ENCODE results near the gene ARMC5.

ARMC5 gene

DNA sequence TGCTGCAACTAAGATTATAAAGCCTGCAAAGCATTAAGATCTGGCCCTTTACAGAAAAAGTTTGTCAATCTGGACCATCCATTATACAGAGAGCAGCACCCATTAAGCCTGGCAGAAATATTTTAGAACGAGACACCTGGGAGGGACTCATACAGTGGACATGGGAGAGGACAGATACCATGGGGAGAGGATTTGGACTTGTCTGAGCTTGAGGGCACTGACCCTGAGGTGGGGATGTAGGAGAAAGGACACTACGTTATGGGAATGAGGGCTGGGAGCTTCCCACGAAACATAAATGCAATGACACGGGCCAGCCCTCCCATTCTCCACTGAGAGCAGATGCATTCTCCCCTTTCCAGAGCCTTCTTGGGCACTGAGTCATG, 42.7 kb downstream of the ARMC5 start:
- TF ChIP-seq RAD21 (IDR thresholded peaks at IDR 0.05; ENCODE audit: low read depth) (no peak), FOXM1 (IDR thresholded peaks at IDR 0.05; ENCODE audit: borderline replicate concordance, low read depth) (no peak), CREB1 (IDR thresholded peaks at IDR 0.05; ENCODE audit: low read depth) (no peak), NFIC (IDR thresholded peaks at IDR 0.05) (no peak), TEAD4 (IDR thresholded peaks at IDR 0.05) (no peak), CEBPB (IDR thresholded peaks at IDR 0.05) (no peak), ZBTB7A (IDR thresholded peaks at IDR 0.05; ENCODE audit: low read depth) (no peak), MAX (IDR thresholded peaks at IDR 0.05) (no peak), TAF1 (IDR thresholded peaks at IDR 0.05; ENCODE audit: low read depth) (no peak), USF1 (IDR thresholded peaks at IDR 0.05) (no peak), EP300 (IDR thresholded peaks at IDR 0.05; ENCODE audit: borderline replicate concordance) (no peak)

DNA sequence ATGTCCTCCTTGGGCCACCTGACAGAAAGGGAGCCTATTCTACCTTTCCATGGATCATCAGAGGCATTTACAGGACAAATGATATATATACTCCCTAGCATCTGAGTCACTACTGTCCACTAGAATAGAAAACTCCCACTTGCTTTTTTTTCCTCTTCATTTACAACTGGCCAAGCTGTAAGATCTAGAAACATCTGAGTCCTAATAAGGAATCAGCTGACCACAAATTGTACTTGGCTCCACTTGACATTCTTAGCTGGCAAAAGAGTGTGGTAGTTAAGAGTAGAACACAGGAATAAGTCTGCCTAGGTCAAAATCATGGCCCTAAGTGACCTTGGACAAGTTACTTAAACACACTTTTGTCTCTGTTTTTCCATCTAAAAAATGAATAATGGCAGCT, 43.7 kb downstream of the ARMC5 start:
- TF ChIP-seq REST (IDR thresholded peaks at IDR 0.05; ENCODE audit: low read depth) = no peak
- TF ChIP-seq CEBPB (IDR thresholded peaks at IDR 0.05) = no peak
- no peak for TF ChIP-seq EP300 (IDR thresholded peaks at IDR 0.05; ENCODE audit: borderline replicate concordance)
- TF ChIP-seq MAX (IDR thresholded peaks at IDR 0.05) = no peak
- no peak for TF ChIP-seq CREB1 (IDR thresholded peaks at IDR 0.05; ENCODE audit: low read depth)
- no peak for TF ChIP-seq NFIC (IDR thresholded peaks at IDR 0.05)
- no peak for TF ChIP-seq ZBTB7A (IDR thresholded peaks at IDR 0.05; ENCODE audit: low read depth)
- TF ChIP-seq USF1 (IDR thresholded peaks at IDR 0.05) = no peak
- TF ChIP-seq TEAD4 (IDR thresholded peaks at IDR 0.05) = no peak
- TF ChIP-seq RAD21 (IDR thresholded peaks at IDR 0.05; ENCODE audit: low read depth) = no peak
- TF ChIP-seq YY1 (IDR thresholded peaks at IDR 0.05; ENCODE audit: low read depth) = no peak
- no peak for TF ChIP-seq TCF12 (IDR thresholded peaks at IDR 0.05; ENCODE audit: low read depth)
- TF ChIP-seq EGR1 (IDR thresholded peaks at IDR 0.05) = no peak

DNA sequence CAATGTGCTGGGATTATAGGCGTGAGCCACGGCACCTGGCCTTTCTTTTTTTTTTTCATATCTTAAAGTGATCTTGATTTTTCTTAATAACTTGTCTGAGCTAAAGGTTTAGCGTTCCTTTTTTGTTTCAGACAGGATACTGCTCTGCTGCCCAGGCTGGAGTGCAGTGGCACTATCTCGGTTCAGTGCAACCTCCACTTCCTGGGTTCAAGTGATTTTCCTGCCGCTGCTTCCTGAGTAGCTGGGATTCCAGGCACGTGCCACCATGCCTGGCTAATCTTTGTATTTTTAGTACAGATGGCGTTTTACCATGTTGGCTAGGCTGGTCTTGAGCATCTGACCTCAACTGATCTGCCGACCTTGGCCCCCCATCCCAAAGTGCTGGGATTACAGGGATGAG, 44.9 kb downstream of the ARMC5 start:
- TF ChIP-seq REST (IDR thresholded peaks at IDR 0.05; ENCODE audit: low read depth) = no peak
- no peak for TF ChIP-seq EGR1 (IDR thresholded peaks at IDR 0.05)
- no peak for TF ChIP-seq TEAD4 (IDR thresholded peaks at IDR 0.05)
- no peak for TF ChIP-seq NFIC (IDR thresholded peaks at IDR 0.05)
- TF ChIP-seq TCF12 (IDR thresholded peaks at IDR 0.05; ENCODE audit: low read depth) = no peak
- no peak for TF ChIP-seq TAF1 (IDR thresholded peaks at IDR 0.05; ENCODE audit: low read depth)
- no peak for TF ChIP-seq CREB1 (IDR thresholded peaks at IDR 0.05; ENCODE audit: low read depth)
- TF ChIP-seq EP300 (IDR thresholded peaks at IDR 0.05; ENCODE audit: borderline replicate concordance) = no peak
- no peak for TF ChIP-seq FOXM1 (IDR thresholded peaks at IDR 0.05; ENCODE audit: borderline replicate concordance, low read depth)
- no peak for TF ChIP-seq CEBPB (IDR thresholded peaks at IDR 0.05)
- no peak for TF ChIP-seq ZBTB7A (IDR thresholded peaks at IDR 0.05; ENCODE audit: low read depth)
- no peak for TF ChIP-seq MAX (IDR thresholded peaks at IDR 0.05)
- no peak for TF ChIP-seq USF1 (IDR thresholded peaks at IDR 0.05)
- TF ChIP-seq RAD21 (IDR thresholded peaks at IDR 0.05; ENCODE audit: low read depth) = no peak
- no peak for TF ChIP-seq YY1 (IDR thresholded peaks at IDR 0.05; ENCODE audit: low read depth)

- TF ChIP-seq TEAD4 (IDR thresholded peaks at IDR 0.05) = no peak
- no peak for TF ChIP-seq RAD21 (IDR thresholded peaks at IDR 0.05; ENCODE audit: low read depth)
- TF ChIP-seq FOXM1 (IDR thresholded peaks at IDR 0.05; ENCODE audit: borderline replicate concordance, low read depth) = no peak
- no peak for TF ChIP-seq REST (IDR thresholded peaks at IDR 0.05; ENCODE audit: low read depth)
- TF ChIP-seq CREB1 (IDR thresholded peaks at IDR 0.05; ENCODE audit: low read depth) = no peak
- no peak for TF ChIP-seq EP300 (IDR thresholded peaks at IDR 0.05; ENCODE audit: borderline replicate concordance)
- TF ChIP-seq TAF1 (IDR thresholded peaks at IDR 0.05; ENCODE audit: low read depth) = no peak
- no peak for TF ChIP-seq MAX (IDR thresholded peaks at IDR 0.05)
- TF ChIP-seq CEBPB (IDR thresholded peaks at IDR 0.05) = no peak
- no peak for TF ChIP-seq TCF12 (IDR thresholded peaks at IDR 0.05; ENCODE audit: low read depth)
- TF ChIP-seq NFIC (IDR thresholded peaks at IDR 0.05) = no peak
- no peak for TF ChIP-seq ZBTB7A (IDR thresholded peaks at IDR 0.05; ENCODE audit: low read depth)
- TF ChIP-seq YY1 (IDR thresholded peaks at IDR 0.05; ENCODE audit: low read depth) = no peak
These were observed 46.2 kb downstream of the ARMC5 start for GRCh38 chr16:31505483-31505882.
